Activated T-helper 1 cell treated with Interleukin-2 at 50 U/mL for 16 hours (primary cell): ENCODE measurements around the gene TBC1D4.

Experiments
- DNase-seq: peaks from one replicate; pipeline ENCODE4 v3.0.0-alpha.2; 2020; ENCODE audit warnings: low read depth

Gene TBC1D4

GRCh38 chr13:75417012-75417384 lies 65.0 kb downstream of the TBC1D4 start:
- no peak for DNase-seq

GRCh38 chr13:75416327-75417011 lies 65.5 kb downstream of the TBC1D4 start:
- no peak for DNase-seq

- DNase-seq: no peak
Measured at GRCh38 chr13:75415694-75416093, 66.3 kb downstream of the TBC1D4 start.

GRCh38 chr13:75415171-75415570 lies 66.8 kb downstream of the TBC1D4 start:
- no peak for DNase-seq

- no peak for DNase-seq
Measured at GRCh38 chr13:75414036-75414827, 67.7 kb downstream of the TBC1D4 start.

- DNase-seq: no peak
Measured at GRCh38 chr13:75411924-75412537, 69.9 kb downstream of the TBC1D4 start.

GRCh38 chr13:75410207-75410606 lies 71.8 kb downstream of the TBC1D4 start:
- no peak for DNase-seq

- no peak for DNase-seq
Measured at GRCh38 chr13:75407998-75408397, 74.0 kb downstream of the TBC1D4 start.

GRCh38 chr13:75407473-75407872 lies 74.5 kb downstream of the TBC1D4 start:
- DNase-seq: no peak

- DNase-seq: no peak
Measured at GRCh38 chr13:75405976-75406703, 75.8 kb downstream of the TBC1D4 start.

GRCh38 chr13:75404726-75405125 lies 77.2 kb downstream of the TBC1D4 start:
- DNase-seq: no peak

GRCh38 chr13:75402787-75403186 lies 79.2 kb downstream of the TBC1D4 start:
- DNase-seq: no peak

- no peak for DNase-seq
Measured at GRCh38 chr13:75400775-75401174, 81.2 kb downstream of the TBC1D4 start.

GRCh38 chr13:75399879-75400217 lies 82.1 kb downstream of the TBC1D4 start:
- DNase-seq: no peak

- no peak for DNase-seq
Measured at GRCh38 chr13:75399168-75399878, 82.6 kb downstream of the TBC1D4 start.

- DNase-seq: no peak
Measured at GRCh38 chr13:75398072-75398471, 83.9 kb downstream of the TBC1D4 start.

- no peak for DNase-seq
Measured at GRCh38 chr13:75395901-75396300, 86.1 kb downstream of the TBC1D4 start.

GRCh38 chr13:75395066-75395465 lies 86.9 kb downstream of the TBC1D4 start:
- DNase-seq: no peak

GRCh38 chr13:75393839-75394520 lies 88.0 kb downstream of the TBC1D4 start:
- no peak for DNase-seq

GRCh38 chr13:75391432-75392100 lies 90.4 kb downstream of the TBC1D4 start:
- DNase-seq: no peak

GRCh38 chr13:75390229-75390628 lies 91.7 kb downstream of the TBC1D4 start:
- no peak for DNase-seq
